Activated CD4-positive, alpha-beta memory T cell treated with anti-CD3 and anti-CD28 coated beads, Interleukin-2, amount 10 ng/mL, durations not matched to agents 7 days and 5 days (primary cell): ENCODE results near the gene GPR183. TPM values are rescaled to one million over a fixed set of nuclear protein-coding genes. Genes with fewer than 3 reads are reported as not detected.

Experiments
- CTCF ChIA-PET: fragments of 350-600 bp; sonication (Branson Sonifier 250); formaldehyde crosslinking; loops from one replicate; lab custom pipeline; 2021; ENCODE audit warnings: antibody characterized with exemption, inconsistent platforms; lab: Charles Lee
- POLR2A ChIA-PET: fragments of 350-600 bp; sonication (Branson Sonifier 250); formaldehyde crosslinking; loops from one replicate; lab custom pipeline; 2021; ENCODE audit warnings: antibody characterized with exemption; lab: Charles Lee
- DNase-seq: peaks from one replicate; pipeline ENCODE4 v3.0.0-alpha.2; 2020
- H3K27ac Mint-ChIP-seq: one replicate; pipeline ENCODE4 v1.8.0; 2021; ENCODE audit warnings: mild to moderate bottlenecking, mixed read lengths
- H3K27me3 Mint-ChIP-seq: one replicate; pipeline ENCODE4 v1.8.0; 2021; ENCODE audit warnings: mixed read lengths
- H3K36me3 Mint-ChIP-seq: one replicate; pipeline ENCODE4 v1.8.0; 2021; ENCODE audit warnings: low read depth, mixed read lengths
- H3K4me1 Mint-ChIP-seq: one replicate; pipeline ENCODE4 v1.8.0; 2021; ENCODE audit warnings: mixed read lengths
- H3K4me3 Mint-ChIP-seq: one replicate; pipeline ENCODE4 v1.8.0; 2021; ENCODE audit warnings: mild to moderate bottlenecking, mixed read lengths
- H3K9me3 Mint-ChIP-seq: one replicate; pipeline ENCODE4 v1.8.0; 2021; ENCODE audit warnings: mixed read lengths
- total RNA-seq, 2 experiments: library from RNA; stranded (reverse); gene quantifications; one replicate each; pipeline ENCODE4 v1.2.3, GENCODE V29; 2021

GPR183 gene
- total RNA-seq, 2 experiments from 2014 or later = 43.7 to 46.2 TPM

GRCh38 chr13:99347911-99348451 is 40.8 kb upstream of the GPR183 start:
- peaks cover 54% of the 10 kb centered on the region for H3K36me3 Mint-ChIP-seq
- no peak overlapping the region for H3K4me3 Mint-ChIP-seq
- no peak overlapping the region for H3K27ac Mint-ChIP-seq
- POLR2A ChIA-PET = interaction anchor here (0.8 to 3.0 kb wide), 8 partner anchors 14 to 92 kb away, joined by 3 to 13 read pairs (median 4); partner anchors contain the start of gene GPR183
- no peaks in the 10 kb centered on the region for H3K9me3 Mint-ChIP-seq
- peaks cover 47% of the 10 kb centered on the region for H3K4me1 Mint-ChIP-seq
- no peak for DNase-seq
- no peaks in the 10 kb centered on the region for H3K27me3 Mint-ChIP-seq
- CTCF ChIA-PET = interaction anchor here (0.8 to 3.2 kb wide), 4 partner anchors 12 to 89 kb away, joined by 3 to 11 read pairs (median 4); no protein-coding TSS in a partner anchor

DNA sequence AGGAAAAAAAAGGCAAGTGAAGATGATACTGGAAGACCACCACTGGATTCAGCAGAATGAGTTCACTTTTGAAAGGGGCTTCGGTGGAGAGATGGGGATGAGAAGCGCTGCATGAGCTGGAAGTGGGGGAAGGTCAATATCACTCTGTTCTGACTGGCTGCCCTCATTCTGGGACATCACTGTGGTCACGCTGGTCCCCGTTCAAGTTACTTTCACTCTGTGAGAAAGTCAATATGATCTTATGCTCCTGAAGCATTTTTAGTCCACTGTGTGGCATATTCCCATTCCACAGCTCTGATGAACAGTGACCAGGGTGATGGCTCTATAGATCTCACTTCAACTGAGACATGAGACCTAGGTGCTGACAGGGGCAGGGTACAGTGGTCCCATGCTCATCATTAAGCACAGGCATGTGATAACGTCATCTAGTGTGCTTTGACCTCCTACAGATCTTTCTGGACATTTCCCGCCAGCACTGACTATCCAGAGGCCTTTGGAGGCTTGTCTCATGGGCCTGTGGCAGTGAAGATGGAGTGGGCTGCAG is 40.2 kb upstream of the GPR183 start:
- no peak overlapping the region for H3K4me3 Mint-ChIP-seq
- CTCF ChIA-PET = interaction anchor here (0.8 to 3.2 kb wide), 4 partner anchors 13 to 90 kb away, joined by 3 to 11 read pairs (median 4); no protein-coding TSS in a partner anchor

DNA sequence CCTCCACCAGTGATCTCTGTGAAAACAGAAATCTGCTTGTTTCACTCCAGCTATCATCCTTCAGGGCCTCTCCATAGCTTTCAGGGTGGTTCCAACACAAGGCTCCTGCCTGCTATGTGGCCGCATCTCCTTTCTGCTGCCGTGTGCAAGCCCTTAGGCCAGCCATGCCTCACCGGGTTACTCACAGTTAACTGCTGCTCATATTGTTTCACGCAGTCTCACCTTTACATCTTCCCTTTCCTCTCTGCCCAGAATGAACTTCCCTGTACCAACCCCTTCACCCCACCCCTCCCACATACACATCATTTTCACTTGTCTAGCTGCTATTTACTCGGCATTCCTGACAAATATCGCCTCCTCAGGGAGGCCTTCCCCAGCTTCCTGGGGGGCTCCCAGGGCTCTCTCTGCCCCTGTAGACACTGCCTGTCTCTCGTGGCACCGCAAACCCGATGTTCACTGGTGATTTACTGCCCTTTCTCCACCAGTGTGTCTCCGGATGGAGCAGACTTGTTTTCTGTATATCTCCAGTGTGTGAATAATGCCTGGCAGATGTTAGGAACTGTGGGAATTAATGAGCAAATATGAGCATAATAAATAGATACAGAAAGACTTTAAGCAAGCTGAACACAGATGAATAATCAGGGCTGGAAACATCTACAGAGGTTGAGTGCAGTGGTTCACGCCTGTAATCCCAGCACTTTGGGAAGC is 39.3 kb upstream of the GPR183 start:
- ChIA-PET CTCF (interaction anchor here (0.9 to 3.2 kb wide), 3 partner anchors 12 to 90 kb away, joined by 4 to 11 read pairs (median 4); no protein-coding TSS in a partner anchor), POLR2A (interaction anchor here (0.9 to 3.0 kb wide), 3 partner anchors 35 to 94 kb away, joined by 3 to 13 read pairs (median 3); no protein-coding TSS in a partner anchor)
- H3K36me3 Mint-ChIP-seq = peaks cover 66% of the 10 kb centered on the region
- no peaks in the 10 kb centered on the region for H3K9me3 Mint-ChIP-seq
- H3K27me3 Mint-ChIP-seq = no peaks in the 10 kb centered on the region
- no peak for DNase-seq
- no peak overlapping the region for H3K4me3 Mint-ChIP-seq
- H3K27ac Mint-ChIP-seq = no peak overlapping the region
- H3K4me1 Mint-ChIP-seq = peaks cover 34% of the 10 kb centered on the region

More for the DNA sequence above, 40.2 kb upstream of the GPR183 start:
- POLR2A ChIA-PET = interaction anchor here (0.8 to 3.0 kb wide), 6 partner anchors 22 to 93 kb away, joined by 3 to 13 read pairs (median 3); partner anchors contain the start of gene GPR183
- H3K27ac Mint-ChIP-seq = no peak overlapping the region
- no peaks in the 10 kb centered on the region for H3K27me3 Mint-ChIP-seq
- H3K36me3 Mint-ChIP-seq = peaks cover 57% of the 10 kb centered on the region
- no peak for DNase-seq
- H3K9me3 Mint-ChIP-seq = no peaks in the 10 kb centered on the region
- H3K4me1 Mint-ChIP-seq = peaks cover 41% of the 10 kb centered on the region

DNA sequence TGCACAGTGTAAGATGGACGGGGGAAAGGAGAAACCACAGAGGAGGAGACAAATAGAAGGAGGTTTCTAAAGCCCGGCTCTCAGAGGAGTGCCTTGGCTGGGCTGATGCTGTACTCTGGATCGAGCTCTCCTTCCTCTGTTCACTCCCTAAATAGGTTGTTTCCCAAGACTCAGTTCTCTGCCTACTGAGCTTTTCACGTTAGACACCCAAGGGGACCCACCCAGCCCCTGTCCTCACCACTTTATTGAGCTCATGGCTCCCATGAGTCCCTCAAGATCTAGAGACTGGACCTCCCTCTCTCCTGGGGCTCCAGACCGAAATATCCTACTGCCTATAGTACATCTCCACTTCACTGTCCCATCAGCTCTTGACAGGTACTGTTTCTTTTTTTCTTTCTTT is 38.1 kb upstream of the GPR183 start:
- Mint-ChIP-seq H3K36me3 (peaks cover 72% of the 10 kb centered on the region), H3K27me3 (no peaks in the 10 kb centered on the region)
- no peak for DNase-seq

DNA sequence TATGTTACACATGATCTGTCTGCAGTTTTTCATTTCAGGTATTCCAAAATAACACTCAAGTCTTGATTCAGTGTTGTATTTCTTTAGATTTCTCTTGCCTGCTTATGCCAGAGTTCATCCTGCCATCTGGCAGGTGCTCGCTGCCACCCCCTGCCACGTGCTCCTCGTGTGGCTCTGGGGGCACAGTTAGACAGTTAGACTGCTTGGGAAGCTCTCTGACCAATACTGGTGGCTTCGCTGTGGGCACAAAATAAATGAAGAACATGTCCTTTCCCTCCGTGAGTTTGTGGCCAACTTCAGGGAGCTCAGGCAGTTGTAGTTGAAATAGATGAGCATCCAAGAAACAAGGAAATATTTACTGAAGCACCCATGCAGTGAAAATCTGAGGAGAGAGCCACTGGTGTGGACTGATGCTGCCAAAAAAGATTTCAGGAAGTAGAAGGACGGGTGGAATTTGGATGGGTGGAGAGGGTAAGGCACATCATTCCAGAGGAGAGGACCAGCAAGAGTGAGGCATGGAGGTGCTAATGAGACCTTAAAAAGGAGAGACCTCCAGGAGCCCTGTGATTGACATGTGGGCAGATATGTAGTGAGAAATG is 37.5 kb upstream of the GPR183 start:
- H3K9me3 Mint-ChIP-seq = no peaks in the 10 kb centered on the region
- ChIA-PET POLR2A (interaction anchor here (1.3 kb wide), 1 partner anchor 37 kb away, joined by 3 read pairs; the partner anchor contains the start of gene GPR183), CTCF (interaction anchor here (1.7 kb wide), 1 partner anchor 92 kb away, joined by 4 read pairs; no protein-coding TSS in a partner anchor)
- H3K4me1 Mint-ChIP-seq = peaks cover 45% of the 10 kb centered on the region
- no peaks in the 10 kb centered on the region for H3K27me3 Mint-ChIP-seq
- H3K27ac Mint-ChIP-seq = no peak overlapping the region
- no peak overlapping the region for H3K4me3 Mint-ChIP-seq
- DNase-seq = no peak
- H3K36me3 Mint-ChIP-seq = peaks cover 79% of the 10 kb centered on the region

More for the DNA sequence above, 38.1 kb upstream of the GPR183 start:
- Mint-ChIP-seq H3K9me3 (no peaks in the 10 kb centered on the region), H3K27ac (no peak overlapping the region), H3K4me1 (peaks cover 38% of the 10 kb centered on the region), H3K4me3 (no peak overlapping the region)
- ChIA-PET CTCF (interaction anchor here (1.7 kb wide), 1 partner anchor 91 kb away, joined by 4 read pairs; no protein-coding TSS in a partner anchor), POLR2A (interaction anchor here (1.3 kb wide), 1 partner anchor 38 kb away, joined by 3 read pairs; the partner anchor contains the start of gene GPR183)

GRCh38 chr13:99342723-99343315 is 35.6 kb upstream of the GPR183 start:
- no peaks in the 10 kb centered on the region for H3K9me3 Mint-ChIP-seq
- peaks cover 51% of the 10 kb centered on the region for H3K4me1 Mint-ChIP-seq
- no peak overlapping the region for H3K4me3 Mint-ChIP-seq
- H3K27ac Mint-ChIP-seq = no peak overlapping the region
- ChIA-PET CTCF (interaction anchor here (3.4 kb wide), 1 partner anchor 9 kb away, joined by 9 read pairs; no protein-coding TSS in a partner anchor), POLR2A (interaction anchor here (3.4 kb wide), 1 partner anchor 13 kb away, joined by 12 read pairs; no protein-coding TSS in a partner anchor)
- no peaks in the 10 kb centered on the region for H3K27me3 Mint-ChIP-seq
- peaks cover 73% of the 10 kb centered on the region for H3K36me3 Mint-ChIP-seq
- DNase-seq = no peak

GRCh38 chr13:99341969-99342722 is 34.9 kb upstream of the GPR183 start:
- ChIA-PET POLR2A (interaction anchor here (0.9 to 3.4 kb wide), 3 partner anchors 10 to 36 kb away, joined by 3 to 23 read pairs (median 12); no protein-coding TSS in a partner anchor), CTCF (interaction anchor here (0.6 to 3.4 kb wide), 4 partner anchors 10 to 95 kb away, joined by 3 to 9 read pairs (median 4); no protein-coding TSS in a partner anchor)
- H3K4me3 Mint-ChIP-seq = no peak overlapping the region
- H3K4me1 Mint-ChIP-seq = peaks cover 48% of the 10 kb centered on the region
- no peak overlapping the region for H3K27ac Mint-ChIP-seq
- peaks cover 71% of the 10 kb centered on the region for H3K36me3 Mint-ChIP-seq
- DNase-seq = no peak
- no peaks in the 10 kb centered on the region for H3K27me3 Mint-ChIP-seq
- no peaks in the 10 kb centered on the region for H3K9me3 Mint-ChIP-seq

DNA sequence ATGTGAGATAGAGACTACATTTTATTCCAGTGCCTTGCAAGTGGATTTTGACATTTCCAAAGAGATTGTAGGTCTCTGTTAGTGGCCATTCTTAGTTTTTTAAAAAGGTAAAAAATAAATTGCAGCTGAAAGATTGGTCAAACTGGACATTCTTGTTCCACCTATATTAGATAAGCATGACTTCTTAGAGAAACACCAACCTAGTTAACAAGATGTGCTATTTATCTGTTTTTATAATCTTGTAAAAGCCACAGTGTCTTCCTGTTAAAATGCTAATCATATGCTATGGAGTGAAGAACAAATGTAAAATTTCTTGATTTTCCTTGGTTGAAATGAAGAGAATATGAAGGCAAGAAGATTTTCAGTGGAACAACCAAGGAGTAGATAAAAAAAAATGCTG is 33.4 kb upstream of the GPR183 start:
- Mint-ChIP-seq H3K9me3 (no peaks in the 10 kb centered on the region), H3K36me3 (peaks cover 60% of the 10 kb centered on the region), H3K4me3 (no peak overlapping the region), H3K4me1 (peaks cover 39% of the 10 kb centered on the region), H3K27ac (no peak overlapping the region), H3K27me3 (no peaks in the 10 kb centered on the region)
- CTCF ChIA-PET = interaction anchor here (1.8 to 3.4 kb wide), 2 partner anchors 12 to 71 kb away, joined by 5 to 9 read pairs; no protein-coding TSS in a partner anchor
- POLR2A ChIA-PET = interaction anchor here (1.2 to 3.4 kb wide), 8 partner anchors 11 to 34 kb away, joined by 3 to 23 read pairs (median 5); partner anchors contain the start of gene GPR183
- DNase-seq = no peak

DNA sequence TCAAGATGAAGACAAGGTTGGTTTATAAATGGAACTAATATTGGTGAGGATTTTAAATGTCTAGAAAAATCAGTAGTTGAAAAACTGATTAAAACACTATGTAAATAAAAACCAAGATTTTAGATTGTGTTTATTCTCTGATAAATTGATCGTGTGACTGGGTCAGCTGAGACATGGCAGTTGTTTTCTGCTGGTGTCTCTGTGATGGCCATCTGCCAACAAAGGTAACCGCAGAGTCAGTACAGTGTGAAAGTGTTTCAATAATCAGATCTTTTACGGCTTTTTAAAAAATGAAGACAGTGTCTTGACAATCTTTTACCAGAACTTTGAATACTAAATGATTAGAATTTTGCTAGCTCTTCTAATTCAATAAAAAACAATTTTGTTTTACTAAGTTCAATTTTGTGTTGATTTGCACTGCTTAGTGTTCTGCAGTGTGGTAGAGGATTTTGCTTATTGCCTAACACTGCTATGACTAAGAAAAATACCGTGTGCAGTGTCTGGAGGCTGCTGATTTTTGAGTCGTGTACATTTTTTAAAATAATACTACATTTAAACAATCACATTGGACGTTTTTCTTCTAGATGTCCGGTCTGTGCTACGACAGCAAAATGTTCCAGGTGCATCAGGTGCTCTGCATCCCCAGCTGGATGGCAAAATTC is 32.7 kb upstream of the GPR183 start:
- no peaks in the 10 kb centered on the region for H3K27me3 Mint-ChIP-seq
- CTCF ChIA-PET = interaction anchor here (1.8 to 3.4 kb wide), 2 partner anchors 12 to 70 kb away, joined by 5 to 9 read pairs; no protein-coding TSS in a partner anchor
- POLR2A ChIA-PET = interaction anchor here (1.1 to 3.4 kb wide), 10 partner anchors 9 to 36 kb away, joined by 3 to 23 read pairs (median 4); partner anchors contain the start of gene GPR183
- H3K36me3 Mint-ChIP-seq = peaks cover 60% of the 10 kb centered on the region
- H3K27ac Mint-ChIP-seq = no peak overlapping the region
- no peak overlapping the region for H3K4me3 Mint-ChIP-seq
- DNase-seq = peak; percentile 46
- H3K9me3 Mint-ChIP-seq = no peaks in the 10 kb centered on the region
- H3K4me1 Mint-ChIP-seq = peaks cover 39% of the 10 kb centered on the region

- POLR2A ChIA-PET = interaction anchor here (1.0 to 3.4 kb wide), 12 partner anchors 8 to 35 kb away, joined by 3 to 23 read pairs (median 5); partner anchors contain the start of gene GPR183
- DNase-seq = no peak
- Mint-ChIP-seq H3K27me3 (no peaks in the 10 kb centered on the region), H3K36me3 (peaks cover 57% of the 10 kb centered on the region), H3K27ac (no peak overlapping the region), H3K4me1 (peaks cover 39% of the 10 kb centered on the region), H3K9me3 (no peaks in the 10 kb centered on the region), H3K4me3 (no peak overlapping the region)
- CTCF ChIA-PET = interaction anchor here (2.3 kb wide), 1 partner anchor 97 kb away, joined by 6 read pairs; no protein-coding TSS in a partner anchor
These were observed 32.1 kb upstream of the GPR183 start for GRCh38 chr13:99339230-99339721.
